H1 (cell line): ENCODE results near the gene ZNF541. TPM values are rescaled to one million over a fixed set of nuclear protein-coding genes. Genes with fewer than 3 reads are reported as not detected.

ENCODE experiments used
- CTCF ChIA-PET: fragments of 300-600 bp; sonication (Branson Sonifier 250); formaldehyde crosslinking; loops from one replicate; lab custom pipeline; 2021; ENCODE audit not compliant: partially characterized antibody; lab: Charles Lee
- POLR2A ChIA-PET: fragments of 300-600 bp; sonication (Branson Sonifier 250); formaldehyde crosslinking; loops from one replicate; lab custom pipeline; 2021; ENCODE audit warnings: inconsistent platforms; ENCODE audit not compliant: partially characterized antibody; lab: Charles Lee
- DNase-seq, 2 experiments: peaks; one replicate each; pipeline versions ENCODE4 v3.0.0 to v3.0.0-alpha.2; 2010 to 2022; ENCODE audit warnings: low spot score in 2 of 2, low read depth in 1 of 2, mixed read lengths in 1 of 2
- FAIRE-seq: peaks from 2 replicates; lab custom pipeline; 2011; peaks lifted over from hg19 to GRCh38; lab: Jason Lieb, UNC
- H2AFZ ChIP-seq: 2 replicates; pipeline ENCODE4 v1.8.1; 2012; ENCODE audit warnings: low read length, inconsistent platforms
- H2AK5ac ChIP-seq: 2 replicates; pipeline ENCODE4 v1.6.1; 2013; ENCODE audit warnings: low read depth, low read length
- H2BK120ac ChIP-seq: replicated peaks from 2 replicates; pipeline ENCODE3; 2013; ENCODE audit warnings: low read depth, low read length, inconsistent platforms
- H2BK12ac ChIP-seq: 2 replicates; pipeline ENCODE4 v1.6.1; 2013; ENCODE audit warnings: low read depth, low read length
- H2BK15ac ChIP-seq: 2 replicates; pipeline ENCODE4 v1.6.1; 2013; ENCODE audit warnings: low read length
- H2BK20ac ChIP-seq: 2 replicates; pipeline ENCODE4 v1.6.1; 2013; ENCODE audit warnings: low read length
- H2BK5ac ChIP-seq: 2 replicates; pipeline ENCODE4 v1.6.1; 2013; ENCODE audit warnings: low read depth, low read length
- H3K14ac ChIP-seq: 2 replicates; pipeline ENCODE4 v1.6.1; 2013; ENCODE audit warnings: inconsistent platforms; ENCODE audit not compliant: insufficient read length
- H3K18ac ChIP-seq: 2 replicates; pipeline ENCODE4 v1.6.1; 2013; ENCODE audit warnings: low read length; ENCODE audit errors: extremely low read depth
- H3K23ac ChIP-seq: 2 replicates; pipeline ENCODE4 v1.6.1; 2013; ENCODE audit warnings: inconsistent platforms; ENCODE audit not compliant: insufficient read length
- H3K23me2 ChIP-seq: 2 replicates; pipeline ENCODE4 v1.6.1; 2013; ENCODE audit warnings: low read depth, low read length
- H3K27ac ChIP-seq: 2 replicates; pipeline ENCODE4 v1.6.1; 2011; ENCODE audit warnings: low read depth, low read length, inconsistent platforms
- H3K27me3 ChIP-seq, 4 experiments: replicated peaks in 1 of 4; 1 replicate in 1 of 4; 2 replicates in 3 of 4; pipeline versions ENCODE4 v1.6.1 to v1.8.1; 2011 to 2013; ENCODE audit warnings: low read length in 3 of 4, mild to moderate bottlenecking in 3 of 4, inconsistent platforms in 2 of 4, mixed read lengths in 2 of 4, moderate library complexity in 1 of 4; ENCODE audit not compliant: control insufficient read depth in 3 of 4, insufficient read depth in 3 of 4; ENCODE audit errors: extremely low read depth in 1 of 4
- H3K36me3 ChIP-seq, 4 experiments: 2 replicates each; pipeline versions ENCODE4 v1.6.1 to v1.8.1; 2011 to 2013; ENCODE audit warnings: mild to moderate bottlenecking in 4 of 4, low read length in 3 of 4, moderate library complexity in 2 of 4, control low read depth in 1 of 4, inconsistent platforms in 1 of 4; ENCODE audit not compliant: insufficient read depth in 4 of 4, control insufficient read depth in 2 of 4
- H3K4ac ChIP-seq: replicated peaks from 2 replicates; pipeline ENCODE3; 2013; ENCODE audit warnings: low read length, low read depth, mixed read lengths, inconsistent platforms; ENCODE audit not compliant: insufficient read length
- H3K4me1 ChIP-seq, 4 experiments: replicated peaks in 1 of 4; 1 replicate in 1 of 4; 2 replicates in 3 of 4; pipeline versions ENCODE4 v1.6.1 to v1.8.1; 2011 to 2013; ENCODE audit warnings: low read length in 3 of 4, inconsistent platforms in 2 of 4, mixed read lengths in 1 of 4; ENCODE audit not compliant: insufficient read depth in 4 of 4, control insufficient read depth in 3 of 4
- H3K4me2 ChIP-seq, 2 experiments: 2 replicates each; pipeline versions ENCODE4 v1.6.1 to v1.8.1; 2011 to 2013; ENCODE audit warnings: low read depth in 2 of 2, low read length in 2 of 2, control low read depth in 1 of 2, inconsistent platforms in 1 of 2, mild to moderate bottlenecking in 1 of 2; ENCODE audit not compliant: insufficient read depth in 1 of 2
- H3K4me3 ChIP-seq, 4 experiments: fragments of 200-600, 300-600 bp in 1 of 4; sonication (generic), shearing (Covaris generic), sonication (Bioruptor Twin) in 1 of 4; 2 replicates each; pipeline versions ENCODE4 v1.5.1 to v1.8.1; 2011 to 2016; ENCODE audit warnings: low read length in 4 of 4, low read depth in 3 of 4, control low read depth in 2 of 4, inconsistent platforms in 2 of 4, mild to moderate bottlenecking in 2 of 4, mixed read lengths in 1 of 4, moderate library complexity in 1 of 4; ENCODE audit not compliant: insufficient read depth in 2 of 4; ENCODE audit errors: extremely low read depth in 1 of 4
- H3K56ac ChIP-seq: replicated peaks from 2 replicates; pipeline ENCODE3; 2013; ENCODE audit warnings: low read depth, mild to moderate bottlenecking, mixed read lengths, low read length, inconsistent platforms; ENCODE audit not compliant: insufficient read length
- H3K79me1 ChIP-seq: 2 replicates; pipeline ENCODE4 v1.6.1; 2013; ENCODE audit warnings: low read depth, low read length, control low read depth
- H3K79me2 ChIP-seq, 2 experiments: 2 replicates each; pipeline versions ENCODE4 v1.6.1 to v1.8.1; 2012 to 2013; ENCODE audit warnings: low read length in 2 of 2, mild to moderate bottlenecking in 2 of 2, inconsistent platforms in 1 of 2; ENCODE audit not compliant: insufficient read depth in 2 of 2, control insufficient read depth in 1 of 2
- H3K9ac ChIP-seq, 4 experiments: replicated peaks in 1 of 4; 1 replicate in 1 of 4; 2 replicates in 3 of 4; pipeline versions ENCODE4 v1.6.1 to v1.8.1; 2011 to 2013; ENCODE audit warnings: low read depth in 3 of 4, low read length in 3 of 4, control low read depth in 2 of 4, mild to moderate bottlenecking in 2 of 4, moderate library complexity in 2 of 4, inconsistent platforms in 1 of 4; ENCODE audit errors: extremely low read depth in 1 of 4
- H3K9me3 ChIP-seq, 2 experiments: 2 replicates each; pipeline versions ENCODE4 v1.6.1 to v1.8.1; 2012 to 2013; ENCODE audit warnings: mild to moderate bottlenecking in 2 of 2, moderate library complexity in 2 of 2, control low read depth in 1 of 2, inconsistent platforms in 1 of 2, low read depth in 1 of 2, low read length in 1 of 2, mixed read lengths in 1 of 2; ENCODE audit not compliant: insufficient read depth in 2 of 2
- H4K20me1 ChIP-seq, 2 experiments: replicated peaks in 1 of 2; 2 replicates each; pipeline versions ENCODE3 to v1.8.1; 2011 to 2013; ENCODE audit warnings: inconsistent platforms in 2 of 2, low read length in 2 of 2, mild to moderate bottlenecking in 1 of 2; ENCODE audit not compliant: insufficient read depth in 2 of 2, control insufficient read depth in 1 of 2
- H4K5ac ChIP-seq: 2 replicates; pipeline ENCODE4 v1.6.1; 2013; ENCODE audit warnings: low read length, low read depth, mixed read lengths, inconsistent platforms; ENCODE audit not compliant: insufficient read length
- H4K8ac ChIP-seq: 2 replicates; pipeline ENCODE4 v1.8.0; 2013; ENCODE audit warnings: mild to moderate bottlenecking, moderate library complexity, low read length, inconsistent platforms; ENCODE audit not compliant: insufficient read depth; ENCODE audit errors: extremely low read depth
- H4K91ac ChIP-seq: replicated peaks from 2 replicates; pipeline ENCODE3; 2013; ENCODE audit warnings: low read length, mixed read lengths, inconsistent platforms; ENCODE audit not compliant: insufficient read length
- KDM1A ChIP-seq: fragments of 200-600, 300-600 bp; sonication (generic); IDR thresholded peaks from 2 replicates; pipeline ENCODE4 v1.7.1; 2016; ENCODE audit warnings: mild to moderate bottlenecking, low read length, borderline replicate concordance
- USF2 ChIP-seq: IDR thresholded peaks from 2 replicates; pipeline ENCODE4 v1.6.1; 2011; ENCODE audit warnings: low read length, improper control_type of control experiment
- WGBS, 2 experiments: shearing (Covaris generic) in 1 of 2; methylation state at CpG; one replicate each; pipeline versions ENCODE4 v1.1.6 to v1.1.7; 2013 to 2015; ENCODE audit warnings: low lambda C conversion rate in 2 of 2, mixed read lengths in 2 of 2, inconsistent platforms in 1 of 2, low coverage in 1 of 2, missing lambda C conversion rate in 1 of 2; ENCODE audit not compliant: insufficient replicate concordance in 2 of 2, insufficient coverage in 1 of 2, insufficient read length in 1 of 2; ENCODE audit errors: extremely low coverage in 1 of 2, missing lambda C conversion rate in 1 of 2; 5-methylcytosine and 5-hydroxymethylcytosine counted together
- polyA plus RNA-seq, 7 experiments: library from polyadenylated mRNA; depleted of rRNA in 3 of 7; stranded (reverse) in 5 of 7; unstranded in 2 of 7; fragments of >200 nt in 5 of 7; fragments of 200-250 nt in 2 of 7; gene quantifications; 1 replicate in 5 of 7; 2 replicates in 1 of 7; 4 replicates in 1 of 7; pipeline versions ENCODE4 v1.2.1 to v1.2.3, GENCODE V29; 2011 to 2013; ENCODE audit warnings: missing spikeins in 2 of 7, mixed read lengths in 2 of 7
- total RNA-seq: library from RNA; stranded (reverse); fragmentation: NEBNext Ultra II Directional; extraction: Animal tissue kit (Norgen Biotek cat#: 25700); gene quantifications from 2 replicates; pipeline ENCODE4 v1.2.1, GENCODE V29; 2021

Gene ZNF541
- total and polyA plus RNA-seq, 2 of the 8 experiments (the other 6 are each of a cell fraction or from before 2014, with no cell fraction given): 0.05 TPM; not detected in 1

- TF ChIP-seq KDM1A (0 out of 2 replicates have a peak, but pooled peaks have one; percentile 31), USF2 (no peak)
- TF ChIP-seq, all 59 proteins: peak for 1
- H3K9me3 ChIP-seq: no peaks in the 10 kb centered on the region
- WGBS, 2 experiments: 86% methylated on average over 3 of the region's 3 CpGs; no CpG with 5 or more reads in 1 of the 2 experiments
- no peak overlapping the region for H2AFZ ChIP-seq
- no peaks in the 10 kb centered on the region for H3K36me3 ChIP-seq
- ChIA-PET CTCF (interaction anchor here (3.2 kb wide), 1 partner anchor 11 kb away, joined by 15 read pairs; the partner anchor contains the start of gene NAPA), POLR2A (no interaction called here)
- H3K9ac ChIP-seq: no peak overlapping the region
- H2BK15ac ChIP-seq: no peak overlapping the region
- H2BK5ac ChIP-seq: no peak overlapping the region
- FAIRE-seq: no peak
- 0 out of 2 replicates have a peak, but pooled peaks cover 2% of the 10 kb centered on the region for H3K23me2 ChIP-seq
- no peaks in the 10 kb centered on the region for H4K20me1 ChIP-seq
- no peak overlapping the region for H3K27ac ChIP-seq
- H3K18ac ChIP-seq: no peak overlapping the region
- 0 out of 2 replicates have a peak, but pooled peaks cover 2% of the 10 kb centered on the region for H3K79me1 ChIP-seq
- no peaks in the 10 kb centered on the region; a peak in 1 of 7 replicates for H3K27me3 ChIP-seq
- no peak overlapping the region for H3K4me3 ChIP-seq
- H4K5ac ChIP-seq: no peak overlapping the region
- H3K4me2 ChIP-seq: no peak overlapping the region
- no peak overlapping the region for H4K91ac ChIP-seq
- no peak for DNase-seq
- H2BK20ac ChIP-seq: no peak overlapping the region
- H2BK120ac ChIP-seq: no peak overlapping the region
- no peak overlapping the region for H3K23ac ChIP-seq
- no peak overlapping the region for H3K4ac ChIP-seq
- no peaks in the 10 kb centered on the region for H3K79me2 ChIP-seq
- no peak overlapping the region for H2BK12ac ChIP-seq
- H3K14ac ChIP-seq: no peak overlapping the region
- no peak overlapping the region for H2AK5ac ChIP-seq
- no peak overlapping the region for H4K8ac ChIP-seq
- H3K4me1 ChIP-seq: no peaks in the 10 kb centered on the region
- H3K56ac ChIP-seq: no peak overlapping the region
Measured at GRCh38 chr19:47526798-47527197, 46.1 kb downstream of the ZNF541 start.
